GM15510 (cell line): Measurements from ENCODE around the gene MICAL3.

Experiments
- POLR2A ChIP-seq: IDR thresholded peaks from 3 replicates; pipeline ENCODE4 v1.6.1; 2011; ENCODE audit warnings: borderline replicate concordance; ENCODE audit not compliant: insufficient read length; ENCODE audit errors: extremely low read depth

Gene MICAL3

DNA sequence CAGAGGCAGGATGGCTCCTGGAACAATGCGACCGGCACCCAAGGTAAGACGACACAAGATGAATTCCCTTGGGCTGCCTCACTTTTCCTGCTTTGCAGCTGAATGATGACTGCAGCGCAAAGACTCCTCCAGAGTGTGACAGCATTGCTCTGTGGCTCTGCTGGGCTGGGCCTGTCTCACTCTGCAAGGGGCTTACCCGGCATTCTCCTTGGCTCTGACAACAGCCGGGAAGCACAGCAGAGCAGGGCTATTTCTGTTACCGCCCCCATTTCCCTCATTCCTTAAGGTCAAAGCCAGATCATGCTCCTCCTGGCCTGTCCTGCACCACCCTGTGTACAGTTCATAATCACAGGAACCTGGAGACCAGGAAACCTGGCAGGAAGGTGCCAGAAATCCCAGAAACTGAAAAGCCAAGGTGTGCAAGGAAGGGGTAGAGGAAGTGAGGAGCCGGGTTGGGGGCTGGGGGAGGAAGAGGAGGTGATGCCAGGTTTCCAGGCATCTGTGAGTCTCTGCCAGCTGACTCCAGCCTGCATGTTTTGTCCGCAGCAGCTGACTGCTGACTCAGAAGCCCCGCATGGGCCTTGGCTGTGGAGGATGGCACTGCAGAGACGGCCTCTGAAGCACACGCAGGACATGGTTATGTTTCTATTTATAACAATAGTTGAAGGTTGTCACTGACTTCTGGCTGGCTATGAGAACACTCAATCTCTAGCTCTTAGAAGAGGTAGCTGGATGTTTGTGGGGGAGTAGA, 113.6 kb downstream of the MICAL3 start:
- no peak for TF ChIP-seq POLR2A

DNA sequence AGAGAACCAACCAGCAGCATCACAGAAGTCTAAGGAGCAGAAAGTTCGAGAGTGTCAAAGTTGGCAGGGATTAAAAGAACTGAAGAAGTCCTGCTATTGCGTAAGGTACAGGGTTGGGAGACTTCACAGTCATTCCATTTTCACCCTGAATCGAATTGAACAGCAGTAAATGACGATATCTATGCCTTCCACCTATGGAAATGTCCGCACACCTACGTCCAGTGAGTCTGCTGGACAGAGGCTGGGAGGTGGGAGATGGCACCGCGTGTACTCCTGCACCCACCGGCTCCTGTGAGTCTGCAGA, 116.7 kb downstream of the MICAL3 start:
- TF ChIP-seq POLR2A: no peak

DNA sequence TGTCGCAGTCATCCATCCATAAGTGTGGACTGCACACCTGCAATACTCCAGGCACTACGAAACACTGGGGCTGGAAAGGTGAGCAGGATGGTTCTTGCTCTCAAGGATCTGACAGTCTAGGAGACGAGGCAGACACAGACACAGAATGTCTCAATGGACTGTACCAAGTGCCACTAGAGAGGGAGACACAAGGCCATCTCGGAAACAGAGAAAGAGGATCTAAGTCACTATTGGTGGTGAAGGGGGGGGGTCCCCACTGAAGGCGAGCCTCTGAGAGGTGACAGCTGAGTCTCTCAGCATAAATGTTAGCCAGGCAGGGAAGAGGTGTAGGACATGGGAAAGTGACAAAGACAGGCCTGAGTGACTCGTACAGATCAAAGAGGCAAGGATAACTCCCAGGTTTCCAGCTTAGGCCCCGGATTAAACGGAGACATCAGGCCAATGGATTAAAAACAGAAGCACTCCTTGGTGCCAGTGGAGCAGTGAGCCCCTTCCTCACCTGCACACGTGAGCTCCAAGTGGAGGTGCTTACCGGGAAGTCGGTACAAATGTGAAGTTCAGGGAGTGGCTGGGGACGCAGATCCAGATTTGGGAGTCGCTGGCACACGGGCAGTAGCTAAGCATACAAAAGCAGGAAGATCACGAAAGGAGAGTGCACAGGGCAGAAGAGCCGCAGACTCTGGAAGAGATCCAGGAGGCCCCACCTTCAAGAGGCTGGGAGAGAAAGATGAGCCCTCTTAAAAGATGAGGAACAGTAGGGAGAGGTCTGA, 117.2 kb downstream of the MICAL3 start:
- no peak for TF ChIP-seq POLR2A

DNA sequence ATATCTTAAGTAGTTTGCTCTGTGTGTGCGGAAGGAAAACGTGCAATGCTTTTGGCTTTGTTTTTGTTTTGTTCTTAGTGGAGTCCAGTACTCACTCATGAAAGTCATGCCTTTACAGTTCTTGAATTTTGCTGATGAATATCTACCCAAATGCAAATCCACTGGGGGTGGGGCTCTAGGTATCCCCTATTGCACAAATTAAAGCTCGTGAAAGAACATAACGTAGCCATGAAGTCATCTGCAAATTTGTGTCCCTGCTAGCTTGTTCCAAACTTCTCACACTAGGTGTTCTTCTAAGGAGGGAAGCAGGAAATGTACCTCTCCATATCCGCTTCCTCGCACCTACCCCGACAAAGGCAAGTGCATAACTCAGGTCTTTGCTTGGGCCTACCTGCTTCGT, 118.9 kb downstream of the MICAL3 start:
- no peak for TF ChIP-seq POLR2A

DNA sequence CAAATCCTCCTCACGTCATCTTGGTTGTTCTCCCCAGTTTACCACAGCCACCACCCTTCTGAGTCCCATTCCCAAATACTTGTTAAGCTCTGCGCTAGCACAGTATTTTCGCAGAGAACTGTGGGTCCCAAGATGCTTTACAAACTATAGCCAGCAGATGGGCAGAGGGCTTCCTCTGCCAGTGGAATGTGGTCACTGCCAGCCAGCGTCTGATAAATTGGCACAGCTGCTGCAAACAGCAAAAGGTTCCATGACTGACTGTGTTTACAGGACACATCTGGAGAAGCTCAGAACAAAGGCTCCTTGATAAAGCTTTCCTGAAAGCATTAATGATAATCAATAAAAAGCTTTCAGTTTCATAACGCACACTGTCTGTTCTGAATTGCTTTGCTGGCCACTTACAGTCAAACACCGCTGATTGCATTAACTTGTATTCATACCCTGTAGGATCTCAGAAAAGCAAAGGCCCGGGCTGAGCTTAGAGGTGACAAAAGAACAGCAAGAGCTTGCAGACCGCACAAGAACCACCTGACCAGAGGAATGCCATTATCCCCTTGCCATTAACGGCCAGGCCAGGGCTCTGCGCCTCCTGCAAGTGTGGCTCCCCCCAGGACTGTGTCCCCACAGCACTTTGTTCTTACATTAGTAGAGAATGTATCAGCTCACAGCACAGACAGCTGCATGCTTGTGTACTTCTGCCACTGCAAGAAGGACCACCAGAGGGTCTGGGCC, 120.6 kb downstream of the MICAL3 start:
- no peak for TF ChIP-seq POLR2A

DNA sequence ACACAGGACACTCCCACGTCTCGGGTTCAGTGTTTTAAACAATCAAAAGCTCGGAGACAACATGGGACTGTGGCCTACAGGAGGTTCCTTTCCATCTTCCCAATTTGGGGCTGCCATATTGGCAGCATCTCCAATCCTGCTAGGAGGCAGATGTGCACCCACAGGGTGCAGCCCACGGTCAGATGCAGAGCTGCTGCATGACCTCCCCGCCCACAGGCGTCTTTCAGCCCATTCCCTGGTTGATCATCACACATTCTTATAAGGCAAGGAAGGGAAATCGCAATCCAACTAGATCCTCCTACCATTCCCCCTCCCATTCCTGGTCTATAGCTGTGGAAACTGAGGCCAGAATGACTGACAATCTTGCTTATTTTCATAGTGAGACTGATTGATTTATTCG, 121.4 kb downstream of the MICAL3 start:
- no peak for TF ChIP-seq POLR2A

DNA sequence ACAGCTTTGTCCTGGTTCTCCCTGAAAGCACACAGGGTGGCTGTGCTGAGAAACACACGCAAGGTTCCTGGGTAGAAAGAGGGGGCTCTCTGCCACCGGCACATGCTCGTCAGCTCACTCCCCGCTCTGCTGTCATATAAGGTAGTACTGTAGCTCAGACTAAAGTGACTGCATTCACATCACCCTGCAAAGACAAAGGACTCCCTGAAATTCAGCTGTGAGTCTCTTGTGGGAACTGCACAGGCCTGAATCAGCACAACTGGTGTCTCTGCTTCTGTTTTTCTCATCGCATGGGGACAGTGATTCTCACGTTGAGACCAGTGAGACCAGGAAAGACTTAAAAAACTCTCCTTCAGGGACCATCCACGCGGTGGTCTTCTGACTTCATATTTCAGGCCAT, 126.0 kb downstream of the MICAL3 start:
- no peak for TF ChIP-seq POLR2A

DNA sequence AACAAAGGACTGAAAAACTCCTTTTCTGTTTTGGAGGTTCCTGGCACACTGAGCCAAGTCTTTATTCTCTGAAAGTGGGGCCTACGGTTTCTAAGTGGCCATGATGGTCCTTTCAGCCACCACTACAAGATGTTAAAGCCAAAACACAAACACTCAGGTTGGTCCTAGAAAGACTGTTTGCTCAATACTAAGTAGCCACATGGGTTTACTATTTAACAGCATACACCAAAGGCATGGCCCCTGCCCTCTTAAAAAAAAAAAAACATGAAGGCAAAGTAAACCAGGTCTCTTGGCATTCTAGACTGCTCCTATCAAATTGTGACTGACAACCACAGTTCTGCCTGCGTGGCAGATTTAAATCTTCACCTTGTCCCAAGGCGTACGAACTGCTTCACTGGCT, 126.5 kb downstream of the MICAL3 start:
- TF ChIP-seq POLR2A: no peak

DNA sequence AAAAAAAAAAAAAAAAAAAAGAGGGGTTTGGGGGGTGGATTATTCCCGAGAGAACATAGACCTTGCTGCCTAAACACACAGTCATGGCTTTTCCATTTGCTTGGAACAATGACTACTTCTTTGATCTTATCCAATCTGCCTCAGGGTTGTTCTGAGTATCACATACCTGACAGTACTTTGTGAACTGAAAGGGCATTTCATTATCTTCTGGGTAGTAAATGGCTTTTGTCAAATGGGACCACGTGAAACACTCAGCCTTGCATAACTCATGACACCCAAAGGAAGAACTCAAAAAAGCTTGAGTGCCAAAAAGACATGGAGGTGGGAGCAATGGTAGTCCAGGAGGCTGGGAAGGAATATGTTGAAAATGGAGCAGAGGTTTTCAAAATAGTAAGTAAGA, 126.9 kb downstream of the MICAL3 start:
- no peak for TF ChIP-seq POLR2A

DNA sequence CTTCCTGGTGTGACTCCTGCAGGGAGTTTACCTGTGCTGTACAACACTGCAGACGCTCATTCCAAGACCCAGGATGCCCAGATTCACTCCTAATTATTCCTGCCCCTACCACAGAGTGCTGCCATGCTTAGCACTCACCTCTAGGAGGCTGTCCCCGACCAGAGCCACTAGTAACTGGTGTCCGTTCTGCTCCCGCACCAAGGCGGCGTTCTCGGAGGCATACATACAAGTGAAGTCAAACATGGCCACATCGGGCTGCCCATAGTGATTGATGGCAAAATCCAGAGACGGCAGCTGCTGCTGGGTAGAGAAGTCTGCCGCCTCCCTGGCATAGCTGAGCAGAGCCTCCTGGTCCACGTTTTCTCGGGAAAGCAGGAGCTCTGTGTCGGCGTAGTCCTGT, 127.8 kb downstream of the MICAL3 start:
- no peak for TF ChIP-seq POLR2A

DNA sequence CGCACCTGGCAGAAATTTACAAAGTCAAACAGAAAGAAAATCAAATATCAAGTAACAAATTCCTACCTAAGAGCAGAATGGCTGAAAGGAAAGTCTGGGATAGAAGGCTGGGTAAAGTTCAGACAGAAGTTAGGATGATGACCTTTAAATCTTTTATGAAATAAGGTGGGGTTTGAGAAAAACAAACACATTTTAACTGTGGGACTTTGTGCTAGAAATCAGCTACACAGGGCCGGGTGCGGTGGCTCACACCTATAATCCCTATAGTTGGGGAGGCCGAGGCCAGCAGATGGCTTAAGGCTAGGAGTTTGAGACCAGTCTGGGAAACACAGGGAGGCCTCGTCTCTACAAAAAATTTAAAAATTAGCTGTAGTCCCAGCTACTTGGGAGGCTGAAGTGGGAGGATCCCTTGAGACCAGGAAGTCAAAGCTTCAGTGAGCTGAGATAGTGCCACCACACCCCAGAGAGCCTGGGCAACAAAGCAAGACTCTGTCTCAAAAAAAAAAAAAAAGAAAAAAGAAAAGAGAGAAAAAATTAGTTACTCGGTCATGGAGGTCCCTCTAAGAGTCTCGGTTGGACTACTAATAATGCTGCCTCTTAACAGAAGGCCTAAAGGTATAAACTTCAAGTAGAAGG, 130.3 kb downstream of the MICAL3 start:
- TF ChIP-seq POLR2A: no peak

DNA sequence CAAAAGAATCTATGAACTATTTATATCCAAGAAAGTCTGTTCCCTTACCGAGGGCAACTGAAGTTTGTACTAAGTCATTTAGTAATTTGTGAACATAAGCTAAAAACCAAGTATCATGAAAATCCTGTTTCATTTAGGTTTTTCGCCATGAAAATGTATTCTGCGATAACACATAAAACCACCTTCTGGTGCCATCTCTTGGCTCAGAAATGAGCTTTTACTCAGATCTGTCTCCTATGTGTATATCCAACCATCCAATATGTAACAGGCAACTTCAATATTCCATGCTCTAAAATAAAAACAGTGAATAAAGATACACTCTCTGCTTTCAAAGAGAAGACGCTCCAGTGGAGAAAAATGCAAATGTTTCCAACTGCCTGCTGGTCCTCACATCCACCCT, 132.0 kb downstream of the MICAL3 start:
- no peak for TF ChIP-seq POLR2A

DNA sequence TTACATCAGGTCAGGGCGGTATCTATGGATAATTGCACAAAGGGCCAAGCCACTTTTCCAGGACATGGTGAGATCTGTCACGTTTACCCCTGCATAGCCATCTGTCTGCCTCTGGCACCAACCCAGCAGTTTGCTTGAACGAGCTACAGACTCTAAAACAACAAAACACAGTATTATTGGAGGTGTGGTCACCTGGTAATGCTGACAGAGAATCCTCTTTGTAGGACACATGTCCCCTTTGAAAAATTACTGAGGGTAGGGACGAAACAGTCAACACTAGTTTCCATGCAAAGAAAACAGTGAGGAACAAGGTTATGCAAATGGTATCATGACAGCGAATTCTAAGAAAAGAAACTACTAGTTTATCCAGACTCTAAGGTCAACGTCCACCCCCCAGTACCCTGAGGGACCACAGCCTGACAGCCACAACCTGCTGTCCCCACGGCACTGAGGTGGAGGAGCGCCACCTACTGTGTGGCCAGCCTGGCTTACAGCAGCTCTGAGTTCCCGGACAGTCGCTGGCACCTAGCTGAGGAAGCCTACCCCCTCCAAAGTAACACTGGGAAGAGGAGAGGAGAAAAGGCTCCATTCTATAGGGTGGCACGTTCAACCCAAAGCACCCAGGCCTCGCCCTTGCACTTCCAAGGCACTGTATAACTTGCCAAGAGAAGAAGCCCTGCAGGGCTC, 132.7 kb downstream of the MICAL3 start:
- TF ChIP-seq POLR2A: no peak

DNA sequence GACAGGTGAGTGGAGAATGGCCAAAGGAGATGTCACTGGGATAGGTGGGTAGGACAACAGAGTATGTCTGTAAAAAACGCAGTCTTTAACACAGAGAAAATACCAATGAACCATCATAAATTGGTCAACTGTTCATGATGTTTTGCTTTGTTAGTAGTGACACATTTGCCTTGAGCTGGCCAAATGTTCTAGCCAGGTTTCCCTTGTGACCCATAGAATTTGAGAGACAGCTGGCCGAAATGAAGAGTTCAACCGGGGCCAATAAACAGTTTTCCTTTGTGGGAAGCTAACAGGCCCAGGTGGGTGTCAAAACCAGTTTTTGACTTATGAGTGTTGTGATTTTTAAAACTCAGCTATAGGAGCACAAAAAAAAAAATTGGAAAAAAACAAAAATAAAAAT, 133.5 kb downstream of the MICAL3 start:
- no peak for TF ChIP-seq POLR2A
